ENCODE results near the gene SARDH.

Gene SARDH

GRCh38 chr9:133707763-133708245 lies 30.3 kb downstream of the SARDH start:
- H3K9ac ChIP-seq (ENCODE audit: low read length) = no peak overlapping the region
- no peak overlapping the region for H3K4me2 ChIP-seq (ENCODE audit: low read depth, low read length)
- H2AFZ ChIP-seq (ENCODE audit: low read length) = no peak overlapping the region
- no peaks in the 10 kb centered on the region for H3K9me3 ChIP-seq (replicated peaks; ENCODE audit: insufficient read depth, low read length)
- H3K79me2 ChIP-seq (ENCODE audit: low read length) = no peaks in the 10 kb centered on the region
- H4K20me1 ChIP-seq (ENCODE audit: insufficient read depth, low read length) = no peaks in the 10 kb centered on the region
- no peaks in the 10 kb centered on the region for H3K9me2 ChIP-seq (replicated peaks; ENCODE audit: insufficient read depth, low read length)
- no peak for DNase-seq
- H3K36me3 ChIP-seq (replicated peaks; ENCODE audit: insufficient read depth, low read length) = no peaks in the 10 kb centered on the region
- H3K27ac ChIP-seq (ENCODE audit: low read length) = no peak overlapping the region
- no peaks in the 10 kb centered on the region for H3K4me1 ChIP-seq (ENCODE audit: low read length)
- peaks cover 89% of the 10 kb centered on the region for H3K27me3 ChIP-seq (replicated peaks; ENCODE audit: insufficient read depth, low read length)
- H3F3A ChIP-seq (ENCODE audit: insufficient read depth, low read length) = no peaks in the 10 kb centered on the region
- H3K4me3 ChIP-seq (ENCODE audit: low read length) = no peak overlapping the region
- TF ChIP-seq CTCF (IDR thresholded peaks at IDR 0.05; ENCODE audit: low read length) = no peak
- TF ChIP-seq EZH2 (optimal IDR thresholded peaks at IDR 0.05; ENCODE audit: low read depth, low read length) = no peak
- no peak for TF ChIP-seq EZH2phosphoT487 (IDR thresholded peaks at IDR 0.05; ENCODE audit: low read length)

- no peak for DNase-seq
- Histone ChIP-seq H3F3A (ENCODE audit: insufficient read depth, low read length) (no peaks in the 10 kb centered on the region), H3K9me2 (replicated peaks; ENCODE audit: insufficient read depth, low read length) (no peaks in the 10 kb centered on the region), H3K4me1 (ENCODE audit: low read length) (no peaks in the 10 kb centered on the region), H3K27me3 (replicated peaks; ENCODE audit: insufficient read depth, low read length) (peaks cover 90% of the 10 kb centered on the region), H3K9ac (ENCODE audit: low read length) (no peak overlapping the region), H2AFZ (ENCODE audit: low read length) (no peak overlapping the region), H3K4me2 (ENCODE audit: low read depth, low read length) (no peak overlapping the region), H3K79me2 (ENCODE audit: low read length) (no peaks in the 10 kb centered on the region), H3K36me3 (replicated peaks; ENCODE audit: insufficient read depth, low read length) (no peaks in the 10 kb centered on the region), H3K9me3 (replicated peaks; ENCODE audit: insufficient read depth, low read length) (no peaks in the 10 kb centered on the region), H4K20me1 (ENCODE audit: insufficient read depth, low read length) (no peaks in the 10 kb centered on the region), H3K4me3 (ENCODE audit: low read length) (no peak overlapping the region), H3K27ac (ENCODE audit: low read length) (no peak overlapping the region)
- no peak for TF ChIP-seq CTCF (IDR thresholded peaks at IDR 0.05; ENCODE audit: low read length)
- no peak for TF ChIP-seq EZH2 (optimal IDR thresholded peaks at IDR 0.05; ENCODE audit: low read depth, low read length)
- TF ChIP-seq EZH2phosphoT487 (IDR thresholded peaks at IDR 0.05; ENCODE audit: low read length) = no peak
Measured at GRCh38 chr9:133707065-133707762, 30.9 kb downstream of the SARDH start.

GRCh38 chr9:133706307-133707050 lies 31.7 kb downstream of the SARDH start:
- Histone ChIP-seq H2AFZ (ENCODE audit: low read length) (no peak overlapping the region), H3K27me3 (replicated peaks; ENCODE audit: insufficient read depth, low read length) (peaks cover 91% of the 10 kb centered on the region)
- no peak for TF ChIP-seq EZH2phosphoT487 (IDR thresholded peaks at IDR 0.05; ENCODE audit: low read length)
- no peak for TF ChIP-seq CTCF (IDR thresholded peaks at IDR 0.05; ENCODE audit: low read length)
- no peak for TF ChIP-seq EZH2 (optimal IDR thresholded peaks at IDR 0.05; ENCODE audit: low read depth, low read length)

More at GRCh38 chr9:133706307-133707050, 31.7 kb downstream of the SARDH start:
- no peak overlapping the region for H3K4me3 ChIP-seq (ENCODE audit: low read length)
- no peaks in the 10 kb centered on the region for H4K20me1 ChIP-seq (ENCODE audit: insufficient read depth, low read length)
- no peaks in the 10 kb centered on the region for H3K9me3 ChIP-seq (replicated peaks; ENCODE audit: insufficient read depth, low read length)
- DNase-seq = no peak
- no peak overlapping the region for H3K9ac ChIP-seq (ENCODE audit: low read length)
- H3K4me2 ChIP-seq (ENCODE audit: low read depth, low read length) = no peak overlapping the region
- H3K4me1 ChIP-seq (ENCODE audit: low read length) = no peaks in the 10 kb centered on the region
- no peaks in the 10 kb centered on the region for H3K79me2 ChIP-seq (ENCODE audit: low read length)
- no peaks in the 10 kb centered on the region for H3K36me3 ChIP-seq (replicated peaks; ENCODE audit: insufficient read depth, low read length)
- no peak overlapping the region for H3K27ac ChIP-seq (ENCODE audit: low read length)
- no peaks in the 10 kb centered on the region for H3K9me2 ChIP-seq (replicated peaks; ENCODE audit: insufficient read depth, low read length)
- H3F3A ChIP-seq (ENCODE audit: insufficient read depth, low read length) = no peaks in the 10 kb centered on the region
